NOMO-1 treated with DMSO at 0.1 percent for 48 hours (cell line): ENCODE data around the gene ICA1L.
"Not testable (repeated sequence)": the region's sequence is repeated elsewhere in the genome, so short reads cannot be mapped to it uniquely, and the experiment has no call there.

Experiments
- DNase-seq: peaks from one replicate; lab custom pipeline; 2025; ENCODE audit not compliant: unreplicated experiment; lab: John Stamatoyannopoulos, UW

The ICA1L gene

DNA sequence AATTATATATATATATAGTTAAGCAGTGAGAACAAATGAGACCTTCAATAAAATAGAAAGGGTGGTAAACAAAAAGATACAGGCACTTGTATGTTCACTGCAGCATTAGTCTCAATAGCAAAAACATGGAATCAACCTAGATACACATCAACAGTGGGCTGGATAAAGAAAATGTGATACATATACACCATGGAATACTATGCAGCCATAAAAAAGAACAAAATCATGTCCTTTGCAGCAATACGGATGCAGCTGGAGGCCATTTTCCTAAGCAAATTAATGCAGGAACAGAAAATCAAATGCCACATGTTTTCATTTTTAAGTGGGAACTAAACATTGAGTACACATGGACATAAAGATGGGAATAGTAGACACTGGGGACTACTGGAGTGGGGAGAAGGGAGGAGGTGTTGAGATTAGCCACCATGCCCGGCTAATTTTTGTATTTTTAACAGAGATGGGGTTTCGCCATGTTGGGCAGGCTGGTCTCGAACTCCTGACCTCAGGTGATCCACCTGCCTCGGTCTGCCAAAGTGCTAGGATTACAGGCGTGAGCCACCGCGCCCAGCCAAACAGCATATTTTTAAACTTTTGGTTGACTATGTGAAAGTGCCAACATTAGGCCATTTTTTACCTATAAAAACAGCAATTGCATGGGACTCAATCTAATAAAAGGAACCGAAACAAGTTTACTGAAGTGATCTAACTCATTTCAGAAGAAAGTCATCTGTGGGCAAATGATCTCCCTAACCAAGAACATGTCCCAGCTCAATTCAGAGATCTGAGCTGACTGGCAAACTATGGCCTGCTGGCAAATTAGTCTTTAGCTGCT lies 23.7 kb downstream of the ICA1L start:
- DNase-seq, result peak; percentile 78

DNA sequence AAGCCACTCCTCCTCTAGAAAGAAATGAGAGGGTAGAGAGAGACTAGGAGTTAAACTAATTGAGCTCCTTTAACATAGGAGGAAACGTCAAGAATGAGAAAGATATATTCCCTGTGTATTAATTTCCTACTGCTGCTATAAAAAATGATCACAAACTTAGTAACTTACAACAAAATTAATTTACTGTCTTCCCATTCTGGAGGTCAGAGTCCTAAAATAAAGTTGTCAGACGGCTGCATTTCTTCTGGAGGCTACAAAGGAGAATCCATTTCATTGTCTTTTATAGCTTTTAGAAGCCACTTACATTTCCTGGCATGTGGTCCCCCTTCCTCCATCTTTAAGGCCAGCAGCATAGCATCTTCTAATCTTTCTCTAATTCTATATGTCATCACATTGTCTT lies 26.9 kb downstream of the ICA1L start:
- DNase-seq, result no peak

DNA sequence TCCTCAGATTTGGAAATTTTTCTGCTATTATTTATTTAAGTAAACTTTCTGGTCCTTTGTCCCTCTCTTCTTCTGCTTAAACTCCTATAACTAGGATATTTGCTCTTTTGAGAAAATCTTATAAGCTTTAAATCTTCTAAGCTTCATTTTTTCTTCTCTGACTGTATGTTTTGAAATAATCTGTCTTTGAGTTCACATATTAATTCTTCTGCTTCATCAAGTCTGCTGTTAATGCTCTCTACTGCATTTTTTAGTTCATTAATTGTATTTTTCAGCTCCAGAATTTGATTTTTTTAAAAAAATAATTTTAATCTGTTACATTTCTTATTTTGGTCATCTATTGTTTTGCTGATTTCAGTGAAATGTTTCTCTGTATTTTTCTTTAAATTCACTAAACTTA lies 28.9 kb downstream of the ICA1L start:
- no peak for DNase-seq

DNA sequence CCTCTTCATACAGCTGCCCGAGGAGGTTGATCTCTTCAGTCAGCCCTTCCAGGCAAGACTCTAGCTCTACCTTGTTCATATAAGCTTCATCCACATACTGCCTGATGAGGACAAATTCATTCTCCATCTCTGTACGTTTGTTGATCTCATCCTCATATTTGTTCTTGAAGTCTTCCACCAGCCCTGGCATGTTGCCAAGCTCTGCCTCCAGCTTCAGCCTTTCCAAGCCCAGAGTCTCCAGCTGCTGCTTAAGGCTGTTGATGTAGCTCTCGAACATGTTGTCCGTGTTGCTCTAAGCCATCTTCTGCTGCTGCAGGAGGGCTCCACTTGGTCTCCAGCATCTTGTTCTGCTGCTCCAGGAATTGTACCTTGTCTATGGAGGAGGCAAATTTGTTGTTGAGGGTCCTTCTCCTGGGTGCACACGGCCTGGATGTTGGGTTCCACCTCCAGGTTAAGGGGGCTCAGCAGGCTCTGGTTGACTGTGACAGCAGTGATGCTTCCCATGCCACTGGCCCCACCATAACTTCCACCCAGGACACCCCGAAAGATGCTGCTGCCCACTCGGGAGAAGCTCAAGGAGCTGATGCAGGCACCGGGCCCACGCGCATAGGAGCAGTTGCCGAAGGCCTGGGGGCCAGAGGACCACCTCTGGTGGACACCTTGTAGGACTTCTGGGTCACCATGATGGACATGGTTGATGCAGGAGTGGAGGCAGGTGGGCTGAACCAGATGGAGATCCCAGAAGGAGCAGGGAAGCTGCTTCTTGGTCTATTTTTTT lies 30.3 kb downstream of the ICA1L start:
- DNase-seq, result no peak

DNA sequence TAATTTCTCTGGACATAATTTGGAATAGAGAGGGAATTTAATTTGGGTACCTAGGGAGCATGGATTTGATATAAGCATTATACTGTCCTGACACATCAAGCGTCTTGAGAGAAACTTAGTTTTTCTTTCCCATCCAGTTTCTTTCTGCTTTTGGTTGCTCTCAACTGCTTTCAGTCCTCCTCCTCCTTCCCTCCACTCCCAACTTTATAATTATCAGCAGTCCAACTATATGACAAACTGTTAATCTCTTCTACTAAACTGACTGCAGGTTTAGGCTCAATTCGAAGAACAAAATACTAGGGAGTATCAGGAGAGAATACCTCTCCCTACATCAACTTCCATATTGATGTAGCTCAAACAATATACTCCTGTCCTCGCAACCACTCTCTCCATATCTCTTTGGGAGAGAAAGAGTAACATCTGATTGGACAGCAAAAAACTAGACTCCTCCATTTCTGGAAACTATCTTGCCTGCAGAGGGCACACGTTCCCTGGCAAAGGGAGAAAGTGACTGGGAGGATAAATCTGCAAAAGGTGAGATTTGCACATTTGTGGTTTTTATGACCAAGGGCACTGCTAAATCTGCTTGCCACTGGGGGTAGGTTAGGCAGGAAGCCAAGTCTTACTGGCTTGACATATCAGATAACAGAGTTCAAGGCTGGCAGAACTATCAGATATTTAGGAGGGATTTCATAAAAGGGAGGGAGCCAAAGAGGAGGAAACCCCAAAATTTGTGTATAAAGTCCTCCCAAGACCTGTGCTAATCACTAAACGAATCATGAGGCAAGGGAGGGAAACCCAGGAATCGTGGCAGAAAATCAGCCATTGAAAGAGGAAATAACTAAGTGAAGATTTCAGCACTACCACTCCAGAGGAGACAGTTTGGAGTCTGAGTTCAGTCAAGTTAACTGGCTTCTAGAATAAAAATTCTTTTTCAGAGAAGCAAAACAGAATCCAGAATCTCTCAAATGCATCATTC lies 40.0 kb downstream of the ICA1L start:
- peak; percentile 80 for DNase-seq

DNA sequence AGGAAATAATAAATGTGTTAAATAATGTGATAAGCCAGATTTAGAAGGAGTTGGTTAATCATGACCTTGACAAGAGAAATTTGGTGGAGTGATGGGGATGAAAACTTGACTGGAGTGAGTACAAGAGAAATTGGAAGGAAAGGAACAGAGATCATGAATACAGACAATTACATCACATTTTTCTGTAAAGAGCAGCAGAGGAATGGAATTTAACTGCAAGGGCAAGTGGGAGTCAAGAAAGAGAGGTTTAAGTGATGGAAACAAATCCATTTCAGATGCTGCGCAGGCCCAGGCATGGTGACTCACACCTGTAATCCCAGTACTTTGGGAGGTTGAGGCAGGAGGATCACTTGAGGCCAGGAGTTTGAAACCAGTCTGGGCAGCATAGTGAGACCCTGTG lies 46.7 kb downstream of the ICA1L start:
- DNase-seq, result no peak

DNA sequence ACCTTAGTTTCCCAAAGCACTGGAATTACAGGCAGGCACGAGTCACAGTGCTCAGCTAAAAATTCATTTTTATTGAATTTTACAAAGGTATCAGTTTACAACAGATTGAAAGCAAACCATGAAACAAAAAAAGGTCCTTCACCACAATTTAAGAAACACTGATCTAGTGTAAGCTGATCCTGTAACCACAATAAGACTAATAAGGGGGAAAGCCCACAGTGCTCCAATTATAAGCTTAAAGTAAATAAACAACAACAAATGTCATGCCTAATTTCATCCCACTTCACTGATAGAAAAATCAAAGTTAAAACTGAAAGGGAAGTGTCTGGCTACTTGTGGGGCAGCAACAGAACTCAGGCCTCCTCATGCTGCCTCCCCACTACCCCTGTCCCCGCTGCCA lies 49.2 kb downstream of the ICA1L start:
- DNase-seq, result no peak

DNA sequence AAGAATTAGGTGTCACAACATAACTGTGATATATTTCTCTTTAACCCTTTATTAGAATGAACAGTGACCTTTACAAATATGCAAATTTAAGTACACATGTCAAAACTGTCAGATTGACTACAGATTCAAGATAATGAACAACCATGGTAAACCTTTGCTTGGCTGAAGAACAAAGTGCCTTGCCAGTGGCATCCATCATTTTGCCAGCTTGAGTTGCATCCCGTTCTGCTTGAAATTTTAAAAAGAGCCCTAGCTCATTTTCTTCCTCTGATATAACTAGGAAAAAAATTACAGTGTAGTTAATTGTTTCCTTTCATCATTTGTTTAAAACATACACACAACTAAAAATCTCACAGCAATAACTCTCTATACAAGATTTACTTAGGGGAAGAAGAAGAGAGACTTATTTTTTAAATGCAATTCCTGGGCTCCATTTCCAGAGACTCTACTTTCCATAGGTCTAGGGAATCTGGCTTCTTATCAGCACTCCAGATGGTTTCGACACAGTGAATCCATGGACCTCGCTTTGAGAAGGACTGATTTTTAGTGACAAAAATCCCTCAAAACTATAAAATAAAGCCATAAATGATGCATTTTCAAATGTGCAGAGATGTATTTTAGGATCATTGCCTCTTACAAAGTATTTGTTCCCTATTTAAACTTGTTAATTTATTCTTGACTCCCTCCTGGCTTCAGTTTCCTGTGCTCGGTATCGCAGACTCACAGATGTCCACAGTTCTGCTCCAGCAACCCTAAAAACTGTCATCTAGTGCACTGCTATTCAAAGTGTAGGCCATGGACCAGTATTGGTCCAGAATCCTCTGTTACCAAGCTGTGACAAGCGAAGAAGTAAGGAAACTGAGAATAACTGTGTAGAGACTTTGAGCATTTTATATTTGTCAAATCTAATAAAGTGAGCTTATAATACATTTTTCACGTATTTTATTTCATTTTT lies 50.1 kb downstream of the ICA1L start:
- no peak for DNase-seq

DNA sequence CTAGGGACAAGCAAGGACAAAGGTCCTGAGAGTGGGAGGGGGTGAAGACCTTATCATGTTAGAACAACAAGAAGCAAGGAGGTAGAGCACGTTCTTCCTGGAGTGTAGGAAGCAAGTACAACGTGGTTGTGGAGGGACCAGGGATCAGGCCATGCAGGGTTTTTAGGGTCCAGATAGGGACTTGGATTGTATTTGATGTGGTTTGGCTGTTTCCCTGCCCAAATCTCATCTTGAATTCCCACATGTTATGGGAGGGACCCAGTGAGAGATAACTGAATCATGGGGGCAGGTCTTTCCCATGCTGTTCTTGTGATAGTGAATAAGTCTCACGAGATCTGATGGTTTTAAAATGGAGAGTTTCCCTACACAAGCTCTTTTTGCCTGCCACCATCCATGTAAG lies 53.2 kb downstream of the ICA1L start:
- no peak for DNase-seq

DNA sequence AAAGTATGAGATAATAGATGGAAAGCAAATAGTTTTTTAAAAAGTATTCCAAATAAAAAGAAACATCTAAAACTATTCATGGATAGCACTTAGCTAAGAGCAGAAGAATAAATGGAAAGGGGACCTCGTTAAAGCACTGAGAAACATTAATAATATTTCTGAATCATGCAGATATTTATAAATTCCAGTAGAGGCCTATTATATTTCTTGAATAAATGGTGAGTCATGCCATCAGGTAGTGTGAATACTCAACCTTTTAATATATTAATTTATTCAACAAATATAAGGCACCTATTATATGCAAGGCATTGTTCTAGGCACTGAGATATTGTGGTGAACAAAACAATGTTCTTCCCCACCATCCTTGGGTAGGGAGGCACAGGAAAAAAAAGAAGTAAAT lies 53.8 kb downstream of the ICA1L start:
- DNase-seq, result no peak

DNA sequence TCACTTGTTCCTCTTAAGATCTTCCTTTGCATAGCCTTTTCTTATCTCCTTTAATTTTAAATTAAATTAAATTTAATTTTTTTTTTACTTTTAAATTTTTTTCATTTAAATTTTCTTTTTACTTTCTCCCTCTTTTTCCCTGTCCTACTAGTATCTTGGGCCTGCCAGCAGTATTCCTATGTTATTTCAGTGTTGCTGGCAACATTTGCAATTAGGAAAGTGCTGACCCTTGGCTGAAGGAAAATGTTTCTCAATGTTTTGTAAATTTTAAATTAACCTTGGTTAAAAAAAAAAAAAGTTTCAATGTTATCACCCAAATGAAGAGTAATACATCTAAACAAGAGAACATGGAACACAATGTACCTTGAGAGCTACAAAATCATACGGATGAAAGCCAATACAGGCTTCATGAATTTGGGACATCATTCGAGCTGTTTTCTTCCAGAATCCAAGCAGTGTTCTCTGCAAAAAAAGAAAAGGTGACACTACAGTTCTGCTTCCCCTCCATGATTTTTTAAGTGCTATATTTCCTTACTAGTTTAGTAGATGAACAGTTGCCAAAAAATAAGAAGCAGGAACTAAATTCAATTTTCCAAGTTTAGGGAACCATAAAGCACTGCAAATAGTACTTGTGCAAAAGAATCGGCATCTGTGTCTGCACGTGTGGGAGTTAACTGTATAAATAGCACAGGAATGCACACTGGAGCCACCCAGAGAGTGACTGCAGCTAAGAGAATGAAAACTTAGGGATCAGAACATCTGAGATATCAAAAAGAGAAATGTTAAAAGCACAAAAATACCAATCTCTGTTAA lies 55.8 kb downstream of the ICA1L start:
- DNase-seq, result no peak

DNA sequence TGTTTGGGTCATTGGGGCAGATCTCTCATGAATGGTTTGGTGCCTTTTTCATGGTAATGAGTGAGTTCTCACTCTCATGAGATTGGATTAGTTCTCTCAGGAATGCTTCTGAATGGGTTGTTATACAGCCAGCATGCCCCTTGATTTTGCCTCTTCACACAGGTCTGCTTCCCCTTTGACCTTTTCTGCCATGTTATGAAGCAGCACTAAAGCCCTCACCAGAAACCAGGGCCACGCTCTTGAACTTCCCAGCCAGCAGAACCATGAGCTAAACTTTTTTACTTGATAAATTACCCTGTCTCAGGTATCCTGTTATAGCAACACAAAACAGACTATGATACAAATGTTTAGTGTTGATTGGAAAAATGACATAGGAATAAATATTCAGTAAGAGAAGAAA lies 57.3 kb downstream of the ICA1L start:
- DNase-seq, result no peak

DNA sequence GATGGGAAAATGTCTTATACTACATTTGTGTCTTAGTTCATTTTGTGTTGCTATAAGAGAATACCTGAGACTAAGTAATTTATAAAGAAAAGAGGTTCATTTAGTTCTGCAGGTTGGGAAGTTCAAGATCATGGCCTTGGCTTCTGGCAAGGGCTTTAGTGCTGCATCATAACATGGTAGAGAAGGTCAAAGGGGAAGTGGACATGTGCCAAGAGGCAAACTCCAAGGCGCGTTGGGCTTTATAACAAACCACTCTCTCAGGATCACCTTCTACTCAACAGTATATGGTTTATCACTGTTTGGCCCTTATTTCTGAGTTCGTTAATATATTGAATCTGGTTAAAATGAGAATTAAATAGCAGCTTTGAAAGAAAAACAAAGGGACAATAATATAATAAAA lies 58.2 kb downstream of the ICA1L start:
- DNase-seq, result no peak

DNA sequence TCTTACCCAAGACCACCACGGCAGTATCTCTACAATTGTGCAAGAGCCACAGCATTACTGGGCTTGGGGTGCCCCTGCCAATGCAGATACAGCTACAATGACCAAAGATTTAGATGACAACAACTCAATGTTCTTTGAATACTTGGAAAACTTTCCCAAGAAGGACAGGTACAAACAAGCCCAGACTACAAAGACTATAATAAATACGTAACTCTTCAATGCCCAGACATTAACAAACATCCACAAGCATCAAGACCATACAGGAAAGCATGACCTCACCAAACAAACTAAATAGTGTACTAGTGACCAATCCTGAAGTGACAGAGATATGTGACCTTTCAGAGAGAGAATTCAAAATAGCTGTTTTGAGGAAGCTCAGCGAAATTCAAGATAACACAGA lies 62.8 kb downstream of the ICA1L start:
- no peak for DNase-seq

DNA sequence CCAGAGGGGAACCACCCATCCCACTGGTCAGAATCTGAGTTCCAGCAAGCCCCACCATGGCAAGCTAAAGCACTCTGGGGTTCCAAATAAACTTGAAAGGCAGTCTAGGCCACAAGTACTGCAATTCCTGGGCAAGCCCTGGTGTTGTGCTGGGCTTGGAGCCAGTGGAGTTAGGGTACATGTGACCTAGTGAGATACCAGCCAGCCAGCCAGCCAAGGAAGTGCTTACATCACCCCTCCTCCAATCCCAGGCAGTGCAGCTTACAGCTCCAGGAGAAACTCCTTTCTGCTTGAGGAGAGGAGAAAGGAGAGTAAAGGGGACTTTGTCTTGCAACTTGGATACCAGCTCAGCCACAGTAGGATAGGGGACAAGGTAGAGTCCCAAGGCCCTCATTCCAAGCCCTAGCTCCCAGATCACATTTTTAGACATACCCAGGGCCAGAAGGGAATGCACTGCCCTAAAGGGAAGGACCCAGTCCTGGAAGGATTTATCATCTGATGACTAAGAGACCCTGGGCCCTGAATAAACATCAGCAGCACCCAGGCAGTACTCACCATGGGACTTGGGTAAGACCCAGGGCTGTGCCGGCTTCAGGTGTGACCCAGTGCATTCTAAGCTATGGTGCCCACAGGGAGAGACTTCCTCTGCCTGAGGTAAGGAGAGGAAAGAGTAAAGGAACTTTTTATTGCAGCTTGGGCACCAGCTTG lies 64.0 kb downstream of the ICA1L start:
- not testable (repeated sequence) for DNase-seq

DNA sequence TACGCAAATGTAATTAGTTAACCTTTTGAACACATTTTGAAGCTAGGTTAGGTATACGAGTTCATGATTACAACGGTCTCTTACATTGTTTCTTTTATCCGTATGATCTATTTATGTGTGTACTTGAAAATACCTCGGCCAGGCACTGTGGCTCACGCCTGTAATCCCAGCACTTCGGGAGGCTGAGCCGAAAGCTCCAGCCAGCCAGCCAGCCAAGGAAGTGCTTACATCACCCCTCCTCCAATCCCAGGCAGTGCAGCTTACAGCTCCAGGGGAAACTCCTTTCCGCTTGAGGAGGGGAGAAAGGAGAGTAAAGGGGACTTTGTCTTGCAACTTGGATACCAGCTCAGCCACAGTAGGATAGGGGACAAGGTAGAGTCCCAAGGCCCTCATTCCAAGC lies 65.7 kb downstream of the ICA1L start:
- DNase-seq, result not testable (repeated sequence)

DNA sequence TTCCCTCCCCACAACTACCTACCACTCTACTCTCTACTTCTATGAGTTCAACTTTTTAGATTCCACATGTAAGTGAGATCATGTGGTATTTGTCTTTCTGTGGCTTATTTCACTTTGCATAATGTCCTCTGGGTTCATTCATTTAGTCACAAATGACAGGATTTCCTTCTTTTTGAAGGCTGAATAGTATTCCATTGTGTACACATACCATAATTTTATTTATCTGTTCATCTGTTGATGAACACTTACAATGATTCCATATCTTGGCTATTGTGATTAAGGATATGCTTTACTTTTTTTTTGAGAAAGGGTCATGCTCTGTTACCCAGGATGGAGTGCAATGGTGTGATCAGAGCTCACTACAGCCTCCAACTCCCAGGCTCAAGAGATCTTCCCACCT lies 73.6 kb downstream of the ICA1L start:
- no peak for DNase-seq

DNA sequence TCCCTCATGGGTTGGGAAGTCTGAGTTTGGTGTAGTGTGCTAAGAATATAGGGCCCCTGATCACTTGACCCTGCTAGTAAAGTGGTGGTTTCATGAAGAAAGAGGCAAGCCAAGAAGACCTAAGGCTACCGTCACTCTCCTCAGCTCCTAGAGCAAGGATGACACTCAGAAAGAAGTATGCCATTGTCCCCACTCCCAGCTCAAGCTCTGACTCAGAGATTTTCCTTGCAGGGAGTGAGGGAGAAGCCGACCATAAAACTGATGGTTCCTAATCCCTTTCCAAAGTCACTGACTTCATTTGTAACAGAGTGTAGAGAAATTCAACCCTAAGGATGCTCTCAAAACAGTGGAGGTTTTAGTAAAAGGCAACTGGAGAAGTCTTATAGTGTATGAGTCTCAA lies 80.9 kb downstream of the ICA1L start:
- DNase-seq, result no peak

DNA sequence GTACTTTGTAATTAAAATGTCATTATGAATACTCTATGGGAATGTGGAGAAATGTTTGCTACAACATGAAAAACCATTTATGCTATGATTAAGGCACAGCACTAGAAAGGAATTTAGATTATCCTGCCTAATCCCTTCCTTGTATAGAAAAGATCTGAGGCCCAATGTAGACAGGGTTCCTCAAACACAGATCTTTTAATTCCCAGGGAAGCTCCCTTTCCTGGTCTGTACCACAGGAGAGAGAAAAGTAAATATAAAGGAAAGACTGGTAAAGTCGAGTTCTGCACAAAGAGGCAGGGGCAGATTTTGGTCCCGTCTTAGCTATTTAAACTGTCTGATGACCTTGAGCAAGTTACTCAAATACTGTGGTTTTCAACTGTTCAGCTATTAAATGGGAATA lies 84.7 kb downstream of the ICA1L start:
- DNase-seq, result no peak
